Measurements from ENCODE around the gene B4GALNT1.

Gene B4GALNT1

DNA sequence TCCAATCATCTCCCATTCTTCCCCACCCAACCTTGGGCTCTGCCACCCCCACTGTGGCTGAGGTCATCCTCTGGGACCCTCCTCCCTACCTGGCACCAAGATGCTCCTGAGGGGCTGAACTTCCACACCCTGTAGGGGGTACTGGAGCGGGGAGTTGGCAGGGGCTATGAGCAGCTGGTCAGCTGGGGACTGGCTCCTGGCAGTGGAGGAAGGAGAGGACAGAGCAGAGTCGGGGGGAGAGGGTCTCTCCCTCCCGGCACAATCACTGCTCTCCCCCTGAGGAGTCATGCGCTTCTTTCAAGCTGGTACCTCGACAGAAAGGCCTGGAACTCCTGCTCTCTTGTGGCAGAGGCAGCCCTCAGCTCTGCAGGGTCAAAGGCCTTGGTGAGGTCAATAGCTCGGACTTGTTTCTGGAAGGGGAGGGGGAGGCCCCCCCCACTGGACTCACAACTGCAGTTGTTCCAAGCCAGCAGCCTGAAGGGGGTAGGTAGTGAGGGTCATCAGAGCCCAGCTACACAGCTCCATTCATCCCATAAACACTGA lies 2.0 kb downstream of the B4GALNT1 start:
- H3K4me3 ChIP-seq (ENCODE audit: low read depth, low read length): no peak overlapping the region

DNA sequence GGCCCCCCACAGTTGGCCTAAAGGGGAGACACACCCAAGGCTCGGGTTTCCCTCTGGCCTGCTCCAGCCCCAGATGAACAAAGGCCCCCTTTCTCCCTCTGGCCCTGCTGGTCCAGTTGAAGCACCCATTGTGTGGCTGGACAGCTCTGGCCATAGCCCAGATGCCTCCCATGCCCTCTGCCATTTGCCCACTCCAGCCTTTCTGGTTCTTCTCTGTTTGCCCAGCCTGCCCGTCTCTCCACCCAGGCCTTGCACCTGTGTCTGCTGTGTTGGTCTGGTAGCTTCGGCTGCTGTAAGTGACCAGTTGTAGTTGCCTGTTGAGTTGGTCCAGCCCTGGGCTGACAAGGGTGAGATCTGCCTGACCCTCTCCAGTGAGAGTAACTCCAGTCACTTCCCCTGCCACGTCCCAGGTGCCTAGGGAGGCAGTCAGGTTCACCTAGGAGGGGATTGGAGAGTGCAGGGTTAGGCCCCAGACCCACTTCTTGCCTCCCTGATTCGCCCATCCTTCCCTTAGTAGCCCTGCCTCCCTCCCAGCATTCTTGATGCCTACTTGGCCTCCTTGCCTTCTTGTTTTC lies 3.0 kb downstream of the B4GALNT1 start:
- H3K4me3 ChIP-seq (ENCODE audit: low read depth, low read length): no peak overlapping the region
- TF ChIP-seq, protein P1, sequence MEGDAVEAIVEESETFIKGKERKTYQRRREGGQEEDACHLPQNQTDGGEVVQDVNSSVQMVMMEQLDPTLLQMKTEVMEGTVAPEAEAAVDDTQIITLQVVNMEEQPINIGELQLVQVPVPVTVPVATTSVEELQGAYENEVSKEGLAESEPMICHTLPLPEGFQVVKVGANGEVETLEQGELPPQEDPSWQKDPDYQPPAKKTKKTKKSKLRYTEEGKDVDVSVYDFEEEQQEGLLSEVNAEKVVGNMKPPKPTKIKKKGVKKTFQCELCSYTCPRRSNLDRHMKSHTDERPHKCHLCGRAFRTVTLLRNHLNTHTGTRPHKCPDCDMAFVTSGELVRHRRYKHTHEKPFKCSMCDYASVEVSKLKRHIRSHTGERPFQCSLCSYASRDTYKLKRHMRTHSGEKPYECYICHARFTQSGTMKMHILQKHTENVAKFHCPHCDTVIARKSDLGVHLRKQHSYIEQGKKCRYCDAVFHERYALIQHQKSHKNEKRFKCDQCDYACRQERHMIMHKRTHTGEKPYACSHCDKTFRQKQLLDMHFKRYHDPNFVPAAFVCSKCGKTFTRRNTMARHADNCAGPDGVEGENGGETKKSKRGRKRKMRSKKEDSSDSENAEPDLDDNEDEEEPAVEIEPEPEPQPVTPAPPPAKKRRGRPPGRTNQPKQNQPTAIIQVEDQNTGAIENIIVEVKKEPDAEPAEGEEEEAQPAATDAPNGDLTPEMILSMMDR (IDR thresholded peaks at IDR 0.05; ENCODE audit: borderline replicate concordance, insufficient read depth, low read depth, low read length): no peak

More for the DNA sequence above, 2.0 kb downstream of the B4GALNT1 start:
- TF ChIP-seq, protein P1 (IDR thresholded peaks at IDR 0.05; ENCODE audit: borderline replicate concordance, insufficient read depth, low read depth, low read length): no peak

DNA sequence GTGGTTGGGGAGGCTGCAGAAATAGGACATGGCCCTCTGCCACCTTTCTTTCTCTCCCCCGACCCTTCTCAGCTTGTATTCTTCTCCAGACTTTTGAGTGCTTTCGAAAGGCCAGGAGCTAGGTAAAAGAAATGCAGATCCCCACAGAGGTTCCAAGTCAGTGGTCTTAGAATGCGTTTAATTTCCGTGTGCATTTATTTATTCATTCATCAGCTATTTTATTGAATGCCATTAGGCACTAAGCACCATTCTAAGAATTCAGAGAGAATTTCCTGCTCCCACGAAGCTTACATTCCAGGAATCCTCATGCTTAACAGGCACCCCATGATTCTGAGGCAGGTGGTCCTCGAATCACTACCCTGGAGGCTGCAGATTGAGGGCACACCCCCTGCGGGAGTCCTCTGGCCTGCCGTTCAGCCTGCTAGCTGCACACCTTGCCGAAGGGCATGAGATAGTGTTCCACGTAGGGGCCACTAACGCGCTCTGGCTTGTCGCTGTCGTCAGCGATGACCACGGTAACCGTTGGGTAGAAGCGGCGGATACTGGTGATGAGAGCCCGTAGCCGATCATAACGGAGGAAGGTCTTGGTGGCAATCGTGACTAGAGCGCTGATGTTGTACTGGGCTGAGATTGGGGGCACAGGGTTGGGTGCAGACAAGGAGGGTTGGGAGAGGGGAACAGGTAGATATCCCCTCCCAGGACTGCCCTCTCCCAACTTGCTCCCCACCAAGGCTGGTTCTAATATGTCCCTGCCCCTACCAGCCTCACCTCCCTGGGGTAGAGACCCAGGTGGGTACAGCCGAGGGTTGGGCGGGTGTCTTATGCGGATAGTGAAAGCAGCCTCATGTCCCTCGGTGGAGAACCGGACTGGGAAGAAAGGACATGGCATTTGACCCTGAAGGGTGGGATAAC lies 4.5 kb downstream of the B4GALNT1 start:
- TF ChIP-seq, protein P1 (IDR thresholded peaks at IDR 0.05; ENCODE audit: borderline replicate concordance, insufficient read depth, low read depth, low read length): no peak
- H3K4me3 ChIP-seq (ENCODE audit: low read depth, low read length): no peak overlapping the region

DNA sequence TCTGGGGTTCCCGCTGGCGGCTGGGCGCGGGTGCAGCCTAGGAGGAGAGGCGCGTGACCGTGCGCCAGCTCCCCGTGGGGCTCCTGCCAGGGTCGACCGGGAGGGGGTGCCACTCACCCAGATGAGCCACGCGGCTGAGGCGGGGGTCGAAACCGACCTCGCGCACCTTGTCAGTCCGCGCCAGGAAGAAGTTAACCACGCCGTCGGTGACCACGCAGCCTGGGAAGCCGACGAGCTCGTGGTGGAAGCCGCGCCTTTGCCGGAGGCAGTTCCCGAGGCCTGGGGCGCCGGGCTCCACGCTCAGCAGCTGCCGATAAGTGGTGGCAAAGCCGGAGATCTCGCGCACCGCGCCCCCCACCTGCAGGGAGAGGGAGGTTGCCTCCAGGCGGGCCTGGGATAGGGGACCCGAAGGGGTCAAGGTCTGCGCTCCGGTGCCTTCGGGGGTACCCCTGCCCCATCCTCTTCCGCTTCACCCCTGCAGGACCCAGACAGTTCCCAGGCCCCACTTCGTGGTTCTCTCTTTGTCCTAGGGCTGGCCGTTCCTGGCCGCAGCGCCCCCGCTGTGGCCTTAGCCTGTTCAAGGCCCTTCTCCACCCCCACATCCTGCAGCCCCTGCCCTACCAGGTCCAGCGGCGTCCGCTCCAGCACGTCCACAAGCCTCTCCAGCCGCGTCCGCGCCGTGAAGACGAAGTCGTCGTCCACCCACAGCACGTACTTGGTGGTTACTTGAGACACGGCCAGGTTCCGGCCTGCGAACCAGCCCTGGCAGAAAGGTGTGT lies 5.3 kb downstream of the B4GALNT1 start:
- TF ChIP-seq, protein P1 (IDR thresholded peaks at IDR 0.05; ENCODE audit: borderline replicate concordance, insufficient read depth, low read depth, low read length): peak; percentile 43; the same call in 1 of the 2 replicates
- no peak overlapping the region for H3K4me3 ChIP-seq (ENCODE audit: low read depth, low read length)

DNA sequence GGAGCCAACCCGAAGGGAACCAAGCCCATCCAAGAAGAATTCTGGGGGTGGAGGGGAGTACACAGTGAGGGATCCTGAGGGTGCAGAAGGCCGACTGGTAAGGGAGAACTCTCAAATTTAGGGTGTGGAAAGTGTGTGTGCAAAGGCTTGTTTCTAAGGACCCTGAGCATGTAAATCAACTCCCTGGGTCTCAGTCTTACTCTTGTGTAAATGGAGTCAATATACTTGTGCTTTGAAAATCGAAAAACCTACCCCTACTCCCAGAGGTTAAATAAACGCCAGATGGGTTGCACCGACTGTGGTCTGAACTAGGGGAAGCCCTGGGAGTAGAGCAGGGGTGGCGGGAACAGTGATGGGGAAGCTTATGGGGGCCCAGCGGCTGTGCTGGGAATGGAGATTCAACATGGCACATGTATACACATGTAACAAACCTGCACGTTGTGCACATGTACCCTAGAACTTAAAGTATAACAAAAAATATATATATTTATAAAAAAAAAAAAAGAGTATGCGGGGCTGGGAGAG lies 6.0 kb downstream of the B4GALNT1 start:
- no peak overlapping the region for H3K4me3 ChIP-seq (ENCODE audit: low read depth, low read length)
- TF ChIP-seq, protein P1 (IDR thresholded peaks at IDR 0.05; ENCODE audit: borderline replicate concordance, insufficient read depth, low read depth, low read length): no peak

DNA sequence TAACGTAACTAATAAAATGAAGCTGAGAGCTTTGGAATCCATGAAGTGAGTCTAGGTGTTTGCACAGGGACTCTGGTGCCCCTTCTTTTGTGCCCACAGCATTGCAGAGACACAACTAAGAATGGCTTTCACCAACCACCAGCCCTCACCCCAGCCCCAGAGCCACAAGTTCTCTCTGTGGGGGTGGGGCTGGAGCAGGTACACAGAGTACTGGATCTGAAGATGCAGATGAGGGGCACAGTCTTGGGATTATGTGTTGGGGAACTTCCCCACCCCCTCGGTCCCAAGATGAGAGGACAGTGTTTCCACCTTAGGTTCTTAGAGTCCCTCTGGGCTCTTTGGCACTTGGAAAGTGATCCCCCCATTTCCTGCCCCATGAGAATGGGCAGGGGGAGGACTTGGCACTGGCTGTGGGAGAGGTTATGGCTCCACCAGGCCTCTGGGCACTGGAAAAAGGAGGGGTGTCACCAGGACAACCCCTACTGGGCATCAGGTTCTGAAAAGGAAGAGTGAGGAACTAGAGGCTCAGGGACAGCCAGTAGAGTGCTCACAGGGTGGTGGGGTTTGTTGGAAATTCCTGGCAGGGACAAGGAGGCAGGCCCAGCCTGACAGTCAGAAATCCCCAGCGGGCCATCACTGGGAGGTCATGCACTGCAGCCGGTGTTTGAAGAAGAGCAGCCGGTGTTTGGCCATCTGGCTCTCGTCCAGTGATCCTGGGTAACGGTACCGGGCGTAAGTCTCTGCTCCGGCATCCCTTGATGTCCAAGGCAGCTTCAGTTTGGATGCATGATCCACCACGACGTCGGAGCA lies 6.7 kb downstream of the B4GALNT1 start:
- TF ChIP-seq, protein P1 (IDR thresholded peaks at IDR 0.05; ENCODE audit: borderline replicate concordance, insufficient read depth, low read depth, low read length): no peak
- no peak overlapping the region for H3K4me3 ChIP-seq (ENCODE audit: low read depth, low read length)
